COLO668 (cell line): ENCODE results near the gene MAP6D1.

Source experiments
- DNase-seq: peaks from one replicate; lab custom pipeline; 2025; ENCODE audit not compliant: unreplicated experiment; lab: John Stamatoyannopoulos, UW

MAP6D1 gene

GRCh38 chr3:183825456-183826161, at the start of gene MAP6D1:
MAP6D1 (minus strand) TSS chr3:183825577; CDS start chr3:183825547, 30 bp downstream.
- peak; percentile 58 for DNase-seq

GRCh38 chr3:183873914-183874313, 48.5 kb upstream of the MAP6D1 start:
- no peak for DNase-seq

- DNase-seq, result no peak
Observed at GRCh38 chr3:183871541-183871940, 46.2 kb upstream of the MAP6D1 start.

GRCh38 chr3:183870563-183870962, 45.2 kb upstream of the MAP6D1 start:
- DNase-seq, result no peak

- no peak for DNase-seq
Observed at GRCh38 chr3:183868796-183869195, 43.4 kb upstream of the MAP6D1 start.

- no peak for DNase-seq
Observed at GRCh38 chr3:183862610-183863009, 37.2 kb upstream of the MAP6D1 start.

- DNase-seq, result no peak
Observed at GRCh38 chr3:183857863-183858262, 32.5 kb upstream of the MAP6D1 start.

- DNase-seq, result no peak
Observed at GRCh38 chr3:183854318-183855035, 29.1 kb upstream of the MAP6D1 start.

- no peak for DNase-seq
Observed at GRCh38 chr3:183845608-183846288, 20.4 kb upstream of the MAP6D1 start.

GRCh38 chr3:183845090-183845489, 19.7 kb upstream of the MAP6D1 start:
- no peak for DNase-seq

- no peak for DNase-seq
Observed at GRCh38 chr3:183844606-183845005, 19.2 kb upstream of the MAP6D1 start.

- DNase-seq, result no peak
Observed at GRCh38 chr3:183839751-183840150, 14.4 kb upstream of the MAP6D1 start.

GRCh38 chr3:183837894-183838293, 12.5 kb upstream of the MAP6D1 start:
- no peak for DNase-seq

- no peak for DNase-seq
Observed at GRCh38 chr3:183837390-183837789, 12.0 kb upstream of the MAP6D1 start.

- DNase-seq, result no peak
Observed at GRCh38 chr3:183833516-183833915, 8.1 kb upstream of the MAP6D1 start.

GRCh38 chr3:183830187-183830586, 4.8 kb upstream of the MAP6D1 start:
- no peak for DNase-seq

GRCh38 chr3:183829466-183829865, 4.1 kb upstream of the MAP6D1 start:
- DNase-seq, result no peak

GRCh38 chr3:183828538-183828870, 3.1 kb upstream of the MAP6D1 start:
- no peak for DNase-seq

GRCh38 chr3:183827809-183828537, 2.6 kb upstream of the MAP6D1 start:
- DNase-seq, result no peak

GRCh38 chr3:183826448-183827250, 1.3 kb upstream of the MAP6D1 start:
- peak; percentile 20 for DNase-seq
